ENCODE measurements around the gene HOXB8.

The HOXB8 gene

DNA sequence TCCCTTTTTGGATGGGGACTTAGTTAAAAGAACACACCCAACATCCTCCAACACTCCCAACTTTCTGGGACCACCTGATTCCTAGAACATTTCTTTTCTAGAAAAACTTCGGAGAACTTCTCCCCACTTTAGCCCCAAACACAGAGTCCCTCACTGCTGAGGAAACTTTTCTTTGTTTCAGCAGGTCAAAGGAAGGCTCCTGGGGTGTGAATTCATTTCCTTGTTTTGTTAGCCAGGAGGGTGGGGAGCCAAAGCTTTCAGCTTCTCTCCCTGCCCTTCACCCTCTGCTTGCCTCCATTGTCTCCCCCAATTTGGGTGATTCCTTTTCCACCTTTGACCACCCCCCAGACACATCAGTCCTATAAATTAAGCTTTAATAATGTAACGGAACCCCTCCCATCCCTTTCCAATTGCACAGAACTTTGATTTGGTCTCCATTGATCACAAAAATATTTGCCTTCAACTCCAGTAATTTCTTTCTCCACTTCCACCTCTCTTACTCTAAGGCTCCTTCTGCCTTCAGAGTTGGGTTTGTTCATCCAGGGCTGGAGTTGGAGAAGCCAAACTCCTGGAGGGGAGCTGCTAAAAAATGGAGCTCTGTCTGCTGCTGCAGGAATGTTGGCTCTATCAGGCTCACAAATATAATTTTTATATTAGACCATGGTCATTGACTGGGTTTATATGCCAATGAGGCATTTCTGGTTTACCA is 47.3 kb downstream of the HOXB8 start:
- DNase-seq (ENCODE audit: low read depth in 2 of 2) = no peak

DNA sequence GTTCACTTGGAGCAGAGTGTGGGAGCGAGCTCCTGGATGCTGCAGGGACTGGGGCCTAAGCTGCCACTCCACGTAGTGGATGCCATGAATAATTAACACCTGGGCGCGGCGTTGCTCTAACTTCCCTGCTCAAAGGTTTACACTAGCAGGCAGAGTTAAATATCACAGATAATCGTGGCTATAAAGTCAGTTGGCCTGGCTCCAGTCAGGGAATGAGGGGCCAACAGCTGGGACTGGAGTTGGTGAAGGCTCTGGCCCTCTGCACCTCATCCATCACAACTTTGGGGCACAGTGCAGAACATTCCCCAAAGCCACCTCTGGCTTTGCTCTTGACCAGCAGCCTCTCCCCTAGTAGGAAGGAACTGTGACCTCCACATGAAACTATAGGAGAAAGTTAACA is 47.9 kb downstream of the HOXB8 start:
- DNase-seq (ENCODE audit: low read depth in 2 of 2) = no peak

DNA sequence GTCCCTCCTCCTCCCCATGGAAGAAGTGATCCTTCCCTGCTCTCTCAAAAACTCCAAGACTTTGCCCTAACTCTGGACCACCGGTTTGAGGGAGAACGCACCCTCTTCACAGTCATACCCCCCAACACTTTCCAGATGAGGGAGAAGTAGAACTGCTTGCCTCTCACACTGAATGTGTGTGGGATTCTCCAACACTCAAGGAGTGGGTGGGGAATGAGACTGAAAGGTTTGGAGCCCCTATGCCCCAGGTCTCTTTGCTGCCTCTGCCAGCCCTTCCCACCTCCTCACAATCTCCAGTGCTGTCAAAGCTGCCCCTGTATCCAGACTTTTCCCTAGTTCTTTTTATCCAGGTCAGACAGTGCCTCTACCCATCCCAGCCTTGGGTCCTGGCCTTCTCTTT is 48.4 kb downstream of the HOXB8 start:
- no peak for DNase-seq (ENCODE audit: low read depth in 2 of 2)

DNA sequence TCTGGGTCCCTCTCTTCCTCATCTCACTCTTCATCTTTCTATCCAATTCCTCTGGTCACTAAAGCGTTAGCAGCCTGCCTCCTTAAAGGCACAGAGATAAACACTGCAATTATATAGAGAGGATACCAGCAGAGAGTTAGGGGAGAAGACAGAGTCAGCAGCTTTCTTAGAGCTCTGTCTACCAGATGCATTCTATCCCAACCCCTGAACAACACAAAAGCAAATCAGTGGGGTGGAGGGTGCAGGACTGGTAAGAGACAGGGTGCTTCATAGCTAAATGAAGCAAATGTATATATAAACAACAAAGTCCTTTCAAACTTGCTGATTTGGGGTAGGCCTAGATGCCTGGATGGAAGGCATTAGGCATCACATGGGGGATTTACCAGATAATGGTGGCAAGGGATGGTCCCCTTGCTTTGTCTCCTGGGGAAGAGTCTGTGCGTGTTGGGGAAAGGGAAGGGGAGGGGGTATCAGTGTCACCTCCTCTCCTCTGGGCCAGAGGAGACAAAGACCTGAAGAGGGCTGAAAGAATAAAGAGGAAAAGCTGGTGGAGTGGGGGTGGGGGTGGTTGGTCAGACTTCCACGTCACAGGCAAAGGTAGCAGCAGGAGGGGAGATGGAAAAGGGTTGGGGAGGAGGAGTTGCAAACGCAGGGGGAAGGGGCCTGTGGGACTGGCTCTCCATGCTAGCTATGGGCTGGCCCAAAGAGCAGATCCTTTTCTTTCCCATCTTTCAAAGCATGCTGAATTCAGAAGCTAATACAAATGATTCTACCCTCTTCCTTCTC is 49.0 kb downstream of the HOXB8 start:
- DNase-seq (ENCODE audit: low read depth in 2 of 2) = no peak

DNA sequence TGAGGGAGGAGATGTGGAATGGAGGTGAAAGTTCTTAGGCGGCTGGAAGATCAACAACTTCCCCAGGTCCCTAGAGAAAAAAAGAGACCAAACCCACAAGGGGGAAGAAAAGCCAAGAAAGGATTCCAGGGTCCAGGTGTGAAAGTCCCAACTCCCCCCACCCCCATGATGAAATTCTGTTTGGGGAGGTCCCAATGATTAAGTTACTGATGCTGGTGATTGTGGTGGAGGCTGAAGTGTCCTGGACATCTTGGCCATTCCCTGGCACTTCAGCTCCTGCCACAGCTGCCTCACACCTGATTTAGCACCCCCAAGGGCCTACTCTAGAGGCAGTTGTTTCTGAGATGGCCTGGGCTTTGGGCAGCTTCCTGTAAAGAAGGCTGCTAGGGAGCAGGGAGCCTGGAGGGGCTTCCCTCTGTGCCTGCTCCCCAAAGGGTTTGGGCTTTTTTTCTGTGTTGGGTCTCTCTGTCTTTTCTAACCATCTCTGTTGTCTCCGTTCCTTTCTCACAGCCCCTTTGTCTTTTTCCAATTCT is 50.0 kb downstream of the HOXB8 start:
- no peak for DNase-seq (ENCODE audit: low read depth in 2 of 2)

DNA sequence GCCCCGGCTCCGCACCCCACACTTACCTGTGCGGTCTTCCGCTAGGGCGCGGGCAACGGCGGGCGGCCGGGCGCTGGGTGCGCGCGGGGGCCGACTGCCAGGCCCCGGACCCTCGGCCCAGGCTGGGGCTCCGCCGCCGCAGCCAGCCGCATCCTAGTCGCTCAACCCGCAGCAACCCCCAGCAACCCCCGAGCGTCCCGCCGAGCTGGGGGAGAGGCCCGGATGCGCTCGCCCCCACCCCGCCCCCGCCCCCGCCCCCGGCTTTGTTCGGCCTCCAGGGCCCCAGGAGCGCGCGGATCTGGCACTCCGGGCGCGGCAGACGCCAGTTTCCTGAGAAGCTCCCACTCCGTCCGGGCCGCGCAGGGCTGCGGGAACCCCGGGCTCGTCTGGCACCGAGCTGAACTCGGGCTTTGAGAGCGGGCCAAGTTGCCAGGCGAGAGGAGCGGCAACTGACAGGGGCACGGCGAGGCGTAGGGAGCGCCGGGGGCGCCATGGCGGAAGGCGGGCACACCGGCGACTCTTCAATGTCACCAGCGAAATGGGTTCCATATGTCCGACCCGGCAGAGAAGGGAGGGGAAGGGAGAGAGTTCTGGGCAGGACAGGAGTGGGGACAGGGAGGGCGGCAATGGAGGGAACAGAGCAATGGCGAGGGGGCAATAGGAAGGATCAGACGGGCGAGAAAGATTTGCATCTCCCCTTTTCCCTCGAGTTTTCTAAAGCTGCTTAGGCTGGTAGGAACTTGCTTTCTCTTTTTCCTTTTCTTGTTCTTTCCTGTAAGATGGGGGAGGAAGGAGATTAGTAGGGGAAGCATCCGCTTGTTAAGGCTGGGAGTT is 50.7 kb downstream of the HOXB8 start:
- no peak for DNase-seq (ENCODE audit: low read depth in 2 of 2)

DNA sequence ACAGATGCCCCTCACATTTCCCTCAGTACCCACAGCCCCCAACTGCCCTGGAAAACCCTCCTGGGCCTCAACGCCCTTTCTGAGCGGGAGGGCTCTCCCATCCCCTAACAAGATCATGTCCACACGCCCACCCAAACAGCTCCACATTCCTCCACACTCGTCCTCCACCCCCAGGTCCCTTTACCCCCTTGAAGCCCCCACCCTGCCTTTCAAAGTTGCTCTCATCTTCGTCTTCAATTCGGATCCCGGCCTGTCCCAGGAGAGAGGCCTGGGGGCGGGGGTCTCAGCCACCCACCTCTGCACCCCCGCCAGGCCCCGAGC is 51.3 kb downstream of the HOXB8 start:
- DNase-seq (ENCODE audit: low read depth in 2 of 2) = no peak

DNA sequence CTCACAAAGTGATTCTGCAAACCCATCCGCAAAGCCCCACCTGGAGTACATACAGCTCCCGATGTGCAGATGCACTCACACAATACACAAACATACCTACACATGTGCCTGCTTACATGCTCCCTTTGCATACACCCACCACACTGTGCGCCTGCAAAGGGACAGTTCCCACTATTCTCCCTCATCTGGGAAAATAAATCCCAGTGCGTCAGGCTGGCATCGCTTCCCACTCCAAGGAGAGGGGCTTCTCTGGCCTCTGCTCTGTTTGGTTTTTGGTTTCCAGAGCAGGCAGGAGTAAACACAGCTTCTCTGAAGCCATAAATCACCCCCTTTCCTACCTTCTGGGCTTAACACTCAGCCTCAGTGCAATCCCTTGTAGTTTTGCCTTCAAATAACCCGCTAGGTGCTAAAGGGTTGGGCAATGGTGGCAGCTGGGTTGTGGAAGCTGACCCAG is 51.7 kb downstream of the HOXB8 start:
- no peak for DNase-seq (ENCODE audit: low read depth in 2 of 2)

DNA sequence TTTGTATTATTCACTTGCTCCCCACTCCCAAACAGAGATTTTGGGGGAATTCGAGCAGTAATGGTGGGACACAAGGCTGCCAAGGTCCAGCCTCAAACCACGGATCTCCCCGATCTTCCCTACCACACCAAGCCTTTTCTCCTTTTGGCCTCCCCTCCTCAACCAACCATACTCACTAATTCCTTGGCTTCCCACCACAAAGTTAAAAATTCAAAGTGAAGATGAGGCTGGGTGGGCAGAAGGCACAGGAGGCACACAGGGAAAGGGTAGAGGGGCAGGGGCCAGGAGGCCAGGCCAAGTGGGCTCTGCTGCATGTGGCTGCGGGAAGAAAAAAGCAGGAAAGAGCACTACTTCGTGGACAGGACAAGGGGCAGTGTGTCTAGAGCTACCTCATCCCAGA is 52.2 kb downstream of the HOXB8 start:
- DNase-seq (ENCODE audit: low read depth in 2 of 2) = no peak
